Progenitor cell of endocrine pancreas (in vitro differentiated cells): ENCODE measurements around the gene ZNF444. TPM values are rescaled to one million over a fixed set of nuclear protein-coding genes. Genes with fewer than 3 reads are reported as not detected.

Source experiments
- DNase-seq: peaks from one replicate; pipeline ENCODE4 v3.0.0; 2021; ENCODE audit warnings: low spot score; ENCODE audit not compliant: unreplicated experiment
- H3K27ac Mint-ChIP-seq: 2 replicates; pipeline ENCODE4 v1.8.0; 2021; ENCODE audit warnings: mild to moderate bottlenecking, moderate library complexity, mixed read lengths
- H3K27me3 Mint-ChIP-seq: 2 replicates; pipeline ENCODE4 v1.8.0; 2021; ENCODE audit warnings: mixed read lengths
- H3K36me3 Mint-ChIP-seq: 2 replicates; pipeline ENCODE4 v1.8.0; 2022; ENCODE audit warnings: mixed read lengths; ENCODE audit not compliant: insufficient read depth
- H3K4me1 Mint-ChIP-seq: 2 replicates; pipeline ENCODE4 v1.8.0; 2021; ENCODE audit warnings: low read depth, mixed read lengths
- H3K4me3 Mint-ChIP-seq: 2 replicates; pipeline ENCODE4 v1.8.0; 2021; ENCODE audit warnings: low read depth, mild to moderate bottlenecking, moderate library complexity, mixed read lengths
- H3K9me3 Mint-ChIP-seq: 2 replicates; pipeline ENCODE4 v1.8.0; 2021; ENCODE audit warnings: low read depth, mixed read lengths
- CTCF ChIP-seq: fragments of 200-600 bp; sonication (generic); IDR thresholded peaks from one replicate; pipeline ENCODE4 v1.5.0; 2021; ENCODE audit warnings: antibody characterized with exemption, mild to moderate bottlenecking; ENCODE audit not compliant: unreplicated experiment
- long read RNA-seq: library from polyadenylated mRNA; unstranded; transcript quantifications from one replicate; pipeline ENCODE4 v2.0.0, GENCODE V29; 2020
- total RNA-seq: library from RNA; stranded (reverse); gene quantifications from 2 replicates; pipeline ENCODE4 v1.2.1, GENCODE V29; 2021

The ZNF444 gene
- 132 and 135 TPM in 2 replicates for total RNA-seq
- long read RNA-seq, partial matches to known transcripts: 0 of 6 reads
- long read RNA-seq, other reads (novel, unspliced or antisense): 6 of 6 reads

GRCh38 chr19:56140583-56141416, at the start of gene ZNF444:
Gene ZNF444 (plus strand): TSS chr19:56141287. CDS start chr19:56146912, 5,625 bp downstream.
- Mint-ChIP-seq H3K4me1 (peaks cover 40% of the 10 kb centered on the region), H3K27me3 (no peaks in the 10 kb centered on the region), H3K27ac (peak within 1 kb of the TSS; percentile 99), H3K4me3 (peak within 1 kb of the TSS; percentile 83), H3K9me3 (no peaks in the 10 kb centered on the region), H3K36me3 (peaks cover 2% of the 10 kb centered on the region)
- DNase-seq: peak; percentile 98
- TF ChIP-seq CTCF: no peak

DNA sequence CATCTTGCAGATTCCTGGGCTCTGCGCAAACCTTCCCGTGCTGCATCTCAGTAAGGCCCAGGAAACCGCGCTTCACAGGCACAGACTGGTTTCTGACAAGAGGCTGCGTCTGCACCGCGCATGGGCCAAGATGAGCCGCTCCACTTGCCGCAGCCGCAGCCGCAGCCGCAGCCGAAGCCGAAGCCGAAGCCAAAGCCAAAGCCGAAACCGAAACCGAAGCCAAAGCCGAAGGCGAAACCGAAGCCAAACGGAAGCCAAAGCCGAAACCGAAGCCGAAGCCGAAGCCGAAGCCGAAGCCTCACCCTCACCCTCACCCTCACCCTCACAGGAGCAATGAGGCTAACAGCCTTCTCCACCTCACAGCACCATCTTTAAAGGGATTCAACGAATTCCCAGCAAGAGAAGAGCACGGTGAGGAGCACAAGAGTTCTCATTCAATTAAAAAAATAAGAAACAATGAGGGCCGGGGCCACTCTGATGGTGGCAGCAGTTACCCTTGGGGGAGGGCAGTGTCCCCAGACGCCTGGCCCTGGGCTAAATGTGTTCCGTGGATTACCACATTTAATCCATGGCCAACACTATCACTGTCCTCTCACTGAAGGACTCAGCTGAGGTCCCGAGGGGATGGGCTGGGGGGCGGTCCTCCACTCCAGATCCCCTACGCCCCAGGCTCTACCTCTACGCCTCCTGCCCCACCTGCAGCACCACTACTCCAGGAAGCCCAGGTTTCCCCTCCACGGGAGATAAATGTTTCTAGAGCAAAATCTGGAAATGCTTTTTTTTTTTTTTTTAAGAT, 49.1 kb upstream of the ZNF444 start:
- TF ChIP-seq CTCF: no peak
- H3K9me3 Mint-ChIP-seq: peaks cover 14% of the 10 kb centered on the region
- no peak overlapping the region for H3K4me3 Mint-ChIP-seq
- no peak overlapping the region for H3K27ac Mint-ChIP-seq
- no peak for DNase-seq
- H3K27me3 Mint-ChIP-seq: no peaks in the 10 kb centered on the region
- no peaks in the 10 kb centered on the region for H3K4me1 Mint-ChIP-seq
- peaks cover 34% of the 10 kb centered on the region for H3K36me3 Mint-ChIP-seq

DNA sequence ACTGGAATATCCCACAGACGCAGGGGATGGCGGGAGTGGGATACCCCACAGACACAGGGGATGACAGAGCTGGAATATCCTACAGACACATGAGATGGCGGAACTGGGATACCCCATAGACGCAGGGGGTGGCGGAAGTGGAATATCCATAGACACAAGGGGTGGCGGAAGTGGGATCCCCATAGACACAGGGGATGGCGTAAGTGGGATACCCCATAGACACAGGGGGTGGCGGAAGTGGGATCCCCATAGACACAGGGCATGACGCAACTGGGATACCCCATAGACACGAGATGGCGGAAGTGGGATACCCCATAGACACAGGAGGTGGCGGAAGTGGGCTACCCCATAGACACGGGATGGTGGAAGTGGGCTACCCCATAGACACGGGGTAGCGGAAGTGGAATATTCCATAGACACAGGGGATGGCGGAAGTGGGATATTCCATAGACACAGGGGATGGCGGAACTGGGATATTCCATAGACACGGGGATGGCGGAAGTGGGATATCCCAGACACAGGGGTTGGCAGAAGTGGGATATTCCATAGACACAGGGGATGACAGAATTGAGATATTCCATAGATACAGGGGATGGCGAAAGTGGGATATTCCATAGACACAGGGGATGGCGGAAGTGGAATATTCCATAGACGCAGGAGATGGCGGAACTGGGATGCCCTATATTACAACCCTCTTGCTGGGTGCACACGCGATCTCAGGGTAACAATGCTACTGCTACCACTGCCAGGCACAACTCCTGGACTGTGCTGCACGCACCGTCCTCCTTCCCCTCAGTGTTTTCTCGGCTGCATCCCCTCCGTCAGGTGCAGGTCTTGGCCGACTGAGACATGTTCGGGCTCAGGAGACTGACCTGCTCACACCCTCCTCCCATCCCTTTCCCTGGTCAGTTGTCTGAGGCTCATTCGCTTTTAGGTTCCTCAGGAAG, 48.1 kb upstream of the ZNF444 start:
- no peak for DNase-seq
- no peak for TF ChIP-seq CTCF
- Mint-ChIP-seq H3K4me3 (no peak overlapping the region), H3K27ac (no peak overlapping the region), H3K4me1 (no peaks in the 10 kb centered on the region), H3K9me3 (peaks cover 14% of the 10 kb centered on the region), H3K36me3 (peaks cover 32% of the 10 kb centered on the region), H3K27me3 (no peaks in the 10 kb centered on the region)

GRCh38 chr19:56094449-56094848, 46.6 kb upstream of the ZNF444 start:
- Mint-ChIP-seq H3K27ac (no peak overlapping the region), H3K4me1 (no peaks in the 10 kb centered on the region), H3K27me3 (no peaks in the 10 kb centered on the region), H3K9me3 (peaks cover 14% of the 10 kb centered on the region), H3K4me3 (no peak overlapping the region), H3K36me3 (peaks cover 31% of the 10 kb centered on the region)
- TF ChIP-seq CTCF: no peak
- DNase-seq: no peak
